ENCODE measurements around the gene MAPK4.
A peak's percentile ranks its signal among the peaks of the same experiment; 100 is the strongest.
"Not testable (repeated sequence)": the region's sequence is repeated elsewhere in the genome, so short reads cannot be mapped to it uniquely, and the experiment has no call there.

The MAPK4 gene

GRCh38 chr18:50559752-50560680 is at the start of gene MAPK4:
Gene MAPK4, plus strand, starts transcription at chr18:50560087. Its CDS starts 103,872 bp downstream, at chr18:50663959.
- Histone ChIP-seq H3K4me1 (ENCODE audit: control insufficient read depth in 2 of 2, insufficient read depth in 2 of 2, low read length in 2 of 2) (peaks cover 10 to 11% of the 10 kb centered on the region in 2 donors), H3K36me3 (ENCODE audit: control insufficient read depth in 2 of 2, insufficient read depth in 2 of 2, low read length in 2 of 2) (no peaks in the 10 kb centered on the region), H3K9ac (ENCODE audit: low read depth in 1 of 2, low read length in 2 of 2) (peak within 1 kb of the TSS in 1 of 2 donors; percentile 50), H3K27ac (ENCODE audit: low read depth in 2 of 2, low read length in 2 of 2) (no peak within 1 kb of the TSS), H3K27me3 (ENCODE audit: control insufficient read depth in 2 of 2, insufficient read depth in 2 of 2, low read length in 2 of 2) (peaks cover 27 to 44% of the 10 kb centered on the region in 2 donors), H3K4me3 (ENCODE audit: low read length in 2 of 2) (peak within 1 kb of the TSS; percentile 59 to 62), H3K9me3 (ENCODE audit: control insufficient read depth in 2 of 2, low read length in 2 of 2) (no peaks in the 10 kb centered on the region)

GRCh38 chr18:50517277-50517676 is 42.6 kb upstream of the MAPK4 start:
- H3K4me1 ChIP-seq (ENCODE audit: control insufficient read depth in 2 of 2, insufficient read depth in 2 of 2, low read length in 2 of 2); H3K4me3 ChIP-seq (ENCODE audit: low read length in 2 of 2); H3K9me3 ChIP-seq (ENCODE audit: control insufficient read depth in 2 of 2, low read length in 2 of 2); H3K36me3 ChIP-seq (ENCODE audit: control insufficient read depth in 2 of 2, insufficient read depth in 2 of 2, low read length in 2 of 2); H3K27me3 ChIP-seq (ENCODE audit: control insufficient read depth in 2 of 2, insufficient read depth in 2 of 2, low read length in 2 of 2); H3K27ac ChIP-seq (ENCODE audit: low read depth in 2 of 2, low read length in 2 of 2); H3K9ac ChIP-seq (ENCODE audit: low read depth in 1 of 2, low read length in 2 of 2): not testable (repeated sequence)

- Histone ChIP-seq H3K9ac (ENCODE audit: low read depth in 1 of 2, low read length in 2 of 2) (no peak overlapping the region), H3K27ac (ENCODE audit: low read depth in 2 of 2, low read length in 2 of 2) (no peak overlapping the region), H3K4me1 (ENCODE audit: control insufficient read depth in 2 of 2, insufficient read depth in 2 of 2, low read length in 2 of 2) (no peaks in the 10 kb centered on the region), H3K4me3 (ENCODE audit: low read length in 2 of 2) (no peak overlapping the region), H3K36me3 (ENCODE audit: control insufficient read depth in 2 of 2, insufficient read depth in 2 of 2, low read length in 2 of 2) (no peaks in the 10 kb centered on the region), H3K27me3 (ENCODE audit: control insufficient read depth in 2 of 2, insufficient read depth in 2 of 2, low read length in 2 of 2) (peaks cover 3% of the 10 kb centered on the region in 2 donors), H3K9me3 (ENCODE audit: control insufficient read depth in 2 of 2, low read length in 2 of 2) (no peaks in the 10 kb centered on the region)
Observed at GRCh38 chr18:50518787-50519546, 40.9 kb upstream of the MAPK4 start.

GRCh38 chr18:50523165-50523564 is 36.7 kb upstream of the MAPK4 start:
- no peak overlapping the region for H3K4me3 ChIP-seq (ENCODE audit: low read length in 2 of 2)
- no peaks in the 10 kb centered on the region for H3K4me1 ChIP-seq (ENCODE audit: control insufficient read depth in 2 of 2, insufficient read depth in 2 of 2, low read length in 2 of 2)
- H3K9ac ChIP-seq (ENCODE audit: low read depth in 1 of 2, low read length in 2 of 2), result no peak overlapping the region
- H3K36me3 ChIP-seq (ENCODE audit: control insufficient read depth in 2 of 2, insufficient read depth in 2 of 2, low read length in 2 of 2), result no peaks in the 10 kb centered on the region
- H3K27me3 ChIP-seq (ENCODE audit: control insufficient read depth in 2 of 2, insufficient read depth in 2 of 2, low read length in 2 of 2), result peaks cover 3% of the 10 kb centered on the region in 2 donors
- no peaks in the 10 kb centered on the region for H3K9me3 ChIP-seq (ENCODE audit: control insufficient read depth in 2 of 2, low read length in 2 of 2)
- no peak overlapping the region for H3K27ac ChIP-seq (ENCODE audit: low read depth in 2 of 2, low read length in 2 of 2)

GRCh38 chr18:50527636-50528307 is 32.1 kb upstream of the MAPK4 start:
- H3K4me1 ChIP-seq (ENCODE audit: control insufficient read depth in 2 of 2, insufficient read depth in 2 of 2, low read length in 2 of 2), result no peaks in the 10 kb centered on the region
- H3K36me3 ChIP-seq (ENCODE audit: control insufficient read depth in 2 of 2, insufficient read depth in 2 of 2, low read length in 2 of 2), result no peaks in the 10 kb centered on the region
- H3K9me3 ChIP-seq (ENCODE audit: control insufficient read depth in 2 of 2, low read length in 2 of 2), result no peaks in the 10 kb centered on the region
- H3K27ac ChIP-seq (ENCODE audit: low read depth in 2 of 2, low read length in 2 of 2), result no peak overlapping the region
- no peak overlapping the region for H3K9ac ChIP-seq (ENCODE audit: low read depth in 1 of 2, low read length in 2 of 2)
- H3K4me3 ChIP-seq (ENCODE audit: low read length in 2 of 2), result no peak overlapping the region
- no peaks in the 10 kb centered on the region for H3K27me3 ChIP-seq (ENCODE audit: control insufficient read depth in 2 of 2, insufficient read depth in 2 of 2, low read length in 2 of 2)

- H3K4me1 ChIP-seq (ENCODE audit: control insufficient read depth in 2 of 2, insufficient read depth in 2 of 2, low read length in 2 of 2), result no peaks in the 10 kb centered on the region
- H3K36me3 ChIP-seq (ENCODE audit: control insufficient read depth in 2 of 2, insufficient read depth in 2 of 2, low read length in 2 of 2), result no peaks in the 10 kb centered on the region
- no peaks in the 10 kb centered on the region for H3K9me3 ChIP-seq (ENCODE audit: control insufficient read depth in 2 of 2, low read length in 2 of 2)
- H3K27ac ChIP-seq (ENCODE audit: low read depth in 2 of 2, low read length in 2 of 2), result no peak overlapping the region
- H3K4me3 ChIP-seq (ENCODE audit: low read length in 2 of 2), result no peak overlapping the region
- H3K9ac ChIP-seq (ENCODE audit: low read depth in 1 of 2, low read length in 2 of 2), result no peak overlapping the region
- no peaks in the 10 kb centered on the region for H3K27me3 ChIP-seq (ENCODE audit: control insufficient read depth in 2 of 2, insufficient read depth in 2 of 2, low read length in 2 of 2)
Observed at GRCh38 chr18:50528806-50529205, 31.1 kb upstream of the MAPK4 start.

- H3K4me1 ChIP-seq (ENCODE audit: control insufficient read depth in 2 of 2, insufficient read depth in 2 of 2, low read length in 2 of 2), result not testable (repeated sequence)
Observed at GRCh38 chr18:50533822-50534221, 26.1 kb upstream of the MAPK4 start.

GRCh38 chr18:50544476-50544875 is 15.4 kb upstream of the MAPK4 start:
- H3K27ac ChIP-seq (ENCODE audit: low read depth in 2 of 2, low read length in 2 of 2); H3K9me3 ChIP-seq (ENCODE audit: control insufficient read depth in 2 of 2, low read length in 2 of 2); H3K4me3 ChIP-seq (ENCODE audit: low read length in 2 of 2); H3K9ac ChIP-seq (ENCODE audit: low read depth in 1 of 2, low read length in 2 of 2); H3K4me1 ChIP-seq (ENCODE audit: control insufficient read depth in 2 of 2, insufficient read depth in 2 of 2, low read length in 2 of 2); H3K27me3 ChIP-seq (ENCODE audit: control insufficient read depth in 2 of 2, insufficient read depth in 2 of 2, low read length in 2 of 2); H3K36me3 ChIP-seq (ENCODE audit: control insufficient read depth in 2 of 2, insufficient read depth in 2 of 2, low read length in 2 of 2): not testable (repeated sequence)

More at GRCh38 chr18:50533822-50534221, 26.1 kb upstream of the MAPK4 start:
- not testable (repeated sequence) for H3K9ac ChIP-seq (ENCODE audit: low read depth in 1 of 2, low read length in 2 of 2); H3K9me3 ChIP-seq (ENCODE audit: control insufficient read depth in 2 of 2, low read length in 2 of 2); H3K4me3 ChIP-seq (ENCODE audit: low read length in 2 of 2); H3K27me3 ChIP-seq (ENCODE audit: control insufficient read depth in 2 of 2, insufficient read depth in 2 of 2, low read length in 2 of 2); H3K36me3 ChIP-seq (ENCODE audit: control insufficient read depth in 2 of 2, insufficient read depth in 2 of 2, low read length in 2 of 2); H3K27ac ChIP-seq (ENCODE audit: low read depth in 2 of 2, low read length in 2 of 2)

GRCh38 chr18:50545936-50546335 is 14.0 kb upstream of the MAPK4 start:
- Histone ChIP-seq H3K9me3 (ENCODE audit: control insufficient read depth in 2 of 2, low read length in 2 of 2) (no peaks in the 10 kb centered on the region), H3K27me3 (ENCODE audit: control insufficient read depth in 2 of 2, insufficient read depth in 2 of 2, low read length in 2 of 2) (peaks cover 0 to 3% of the 10 kb centered on the region in 2 donors), H3K4me1 (ENCODE audit: control insufficient read depth in 2 of 2, insufficient read depth in 2 of 2, low read length in 2 of 2) (no peaks in the 10 kb centered on the region), H3K27ac (ENCODE audit: low read depth in 2 of 2, low read length in 2 of 2) (no peak overlapping the region), H3K9ac (ENCODE audit: low read depth in 1 of 2, low read length in 2 of 2) (no peak overlapping the region), H3K4me3 (ENCODE audit: low read length in 2 of 2) (no peak overlapping the region), H3K36me3 (ENCODE audit: control insufficient read depth in 2 of 2, insufficient read depth in 2 of 2, low read length in 2 of 2) (no peaks in the 10 kb centered on the region)

- Histone ChIP-seq H3K36me3 (ENCODE audit: control insufficient read depth in 2 of 2, insufficient read depth in 2 of 2, low read length in 2 of 2) (no peaks in the 10 kb centered on the region), H3K4me1 (ENCODE audit: control insufficient read depth in 2 of 2, insufficient read depth in 2 of 2, low read length in 2 of 2) (no peaks in the 10 kb centered on the region), H3K27me3 (ENCODE audit: control insufficient read depth in 2 of 2, insufficient read depth in 2 of 2, low read length in 2 of 2) (no peaks in the 10 kb centered on the region), H3K27ac (ENCODE audit: low read depth in 2 of 2, low read length in 2 of 2) (no peak overlapping the region), H3K4me3 (ENCODE audit: low read length in 2 of 2) (no peak overlapping the region), H3K9me3 (ENCODE audit: control insufficient read depth in 2 of 2, low read length in 2 of 2) (no peaks in the 10 kb centered on the region), H3K9ac (ENCODE audit: low read depth in 1 of 2, low read length in 2 of 2) (no peak overlapping the region)
Observed at GRCh38 chr18:50548160-50548559, 11.7 kb upstream of the MAPK4 start.
